NB4 (cell line): Measurements from ENCODE around the gene C6orf62.
A peak's percentile ranks its signal among the peaks of the same experiment; 100 is the strongest.

ENCODE experiments used
- DNase-seq: peaks from one replicate; pipeline ENCODE4 v3.0.0; 2010; ENCODE audit warnings: low read depth
- H3K4me3 ChIP-seq: one replicate; pipeline ENCODE4 v1.5.1; 2011; ENCODE audit warnings: mild to moderate bottlenecking, low read depth, low read length, moderate library complexity
- CTCF ChIP-seq: IDR thresholded peaks from one replicate; pipeline ENCODE4 v1.5.1; 2012; ENCODE audit warnings: low read depth, low read length
- MYC ChIP-seq: IDR thresholded peaks from 2 replicates; pipeline ENCODE4 v1.6.1; 2011; ENCODE audit warnings: low read depth, low read length
- POLR2A ChIP-seq: IDR thresholded peaks from 2 replicates; pipeline ENCODE4 v1.6.1; 2011; ENCODE audit warnings: mild to moderate bottlenecking; ENCODE audit not compliant: insufficient read length; ENCODE audit errors: extremely low read depth
- TF ChIP-seq, protein P1 (sequence below): IDR thresholded peaks from 2 replicates; pipeline ENCODE4 v1.6.1; 2011; ENCODE audit warnings: low read depth, low read length

C6orf62 gene

GRCh38 chr6:24668997-24669361 lies 50.0 kb downstream of the C6orf62 start:
- TF ChIP-seq POLR2A: no peak
- no peak for TF ChIP-seq MYC
- TF ChIP-seq, protein P1, sequence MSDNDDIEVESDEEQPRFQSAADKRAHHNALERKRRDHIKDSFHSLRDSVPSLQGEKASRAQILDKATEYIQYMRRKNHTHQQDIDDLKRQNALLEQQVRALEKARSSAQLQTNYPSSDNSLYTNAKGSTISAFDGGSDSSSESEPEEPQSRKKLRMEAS: no peak
- no peak for TF ChIP-seq CTCF
- DNase-seq: no peak
- no peak overlapping the region for H3K4me3 ChIP-seq

DNA sequence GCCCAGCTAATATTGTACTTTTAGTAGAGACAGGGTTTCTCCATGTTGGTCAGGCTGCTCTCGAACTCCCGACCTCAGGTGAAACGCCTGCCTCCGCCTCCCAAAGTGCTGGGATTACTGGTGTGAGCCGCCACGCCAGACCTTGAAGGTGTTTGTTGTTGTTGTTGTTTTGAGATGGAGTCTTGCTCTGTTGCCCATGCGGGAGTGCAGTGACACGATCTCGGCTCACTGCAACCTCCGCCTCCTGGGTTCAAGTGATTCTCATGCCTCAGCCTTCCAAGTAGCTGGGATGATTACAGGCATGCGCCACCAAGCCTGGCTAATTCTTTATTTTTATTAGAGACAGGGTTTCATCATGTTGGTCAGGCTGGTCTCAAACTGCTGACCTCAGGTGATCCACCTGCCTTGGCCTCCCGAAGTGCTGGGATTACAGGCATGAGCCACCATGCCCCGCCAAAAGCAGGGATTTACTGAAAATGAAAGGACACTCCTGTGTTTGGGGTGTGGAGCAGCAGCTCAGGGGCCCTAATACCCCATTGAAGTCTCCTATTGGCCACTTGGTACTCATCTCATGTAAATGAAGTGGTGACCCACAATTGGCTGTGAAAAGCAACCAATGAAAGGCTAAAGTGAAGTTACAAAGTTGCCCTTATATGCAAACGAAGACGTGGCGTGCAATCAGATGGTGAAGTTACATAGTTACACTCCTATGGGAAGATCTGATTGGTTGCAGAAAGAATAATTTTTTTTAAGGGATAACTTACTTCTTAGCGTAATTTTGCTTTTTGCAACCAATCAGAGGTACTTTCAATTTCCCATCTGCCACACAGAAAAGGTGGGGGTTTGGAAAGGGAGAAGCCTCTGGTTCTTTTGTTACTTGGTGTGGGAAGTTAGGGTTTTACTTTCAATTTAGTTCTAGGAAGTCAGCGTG lies 50.6 kb downstream of the C6orf62 start:
- H3K4me3 ChIP-seq: peak overlapping the region; percentile 87
- peak; percentile 34 for DNase-seq

DNA sequence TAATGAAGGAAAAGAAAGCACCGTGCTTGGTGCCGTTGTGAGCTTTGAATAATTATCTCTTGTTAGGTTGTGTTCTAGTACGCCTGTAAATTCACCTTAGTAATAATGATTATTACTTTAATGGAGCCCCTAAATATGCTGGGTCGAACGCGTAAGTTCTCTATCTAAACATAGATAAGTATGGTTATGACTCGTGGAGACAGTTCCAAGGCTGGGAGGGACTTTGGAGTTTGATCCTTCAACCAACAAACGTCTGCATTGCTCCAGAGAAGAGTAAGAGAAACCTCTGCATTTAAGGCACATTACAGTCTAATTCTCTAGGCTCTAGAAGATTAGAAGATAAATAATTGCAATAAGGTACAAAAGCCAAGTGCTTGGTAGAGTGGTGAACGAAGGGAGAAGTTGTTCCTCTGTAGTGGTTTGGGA lies 51.6 kb downstream of the C6orf62 start:
- TF ChIP-seq POLR2A: no peak
- TF ChIP-seq MYC: no peak
- H3K4me3 ChIP-seq: peak overlapping the region; percentile 87
- DNase-seq: peak; percentile 67

DNA sequence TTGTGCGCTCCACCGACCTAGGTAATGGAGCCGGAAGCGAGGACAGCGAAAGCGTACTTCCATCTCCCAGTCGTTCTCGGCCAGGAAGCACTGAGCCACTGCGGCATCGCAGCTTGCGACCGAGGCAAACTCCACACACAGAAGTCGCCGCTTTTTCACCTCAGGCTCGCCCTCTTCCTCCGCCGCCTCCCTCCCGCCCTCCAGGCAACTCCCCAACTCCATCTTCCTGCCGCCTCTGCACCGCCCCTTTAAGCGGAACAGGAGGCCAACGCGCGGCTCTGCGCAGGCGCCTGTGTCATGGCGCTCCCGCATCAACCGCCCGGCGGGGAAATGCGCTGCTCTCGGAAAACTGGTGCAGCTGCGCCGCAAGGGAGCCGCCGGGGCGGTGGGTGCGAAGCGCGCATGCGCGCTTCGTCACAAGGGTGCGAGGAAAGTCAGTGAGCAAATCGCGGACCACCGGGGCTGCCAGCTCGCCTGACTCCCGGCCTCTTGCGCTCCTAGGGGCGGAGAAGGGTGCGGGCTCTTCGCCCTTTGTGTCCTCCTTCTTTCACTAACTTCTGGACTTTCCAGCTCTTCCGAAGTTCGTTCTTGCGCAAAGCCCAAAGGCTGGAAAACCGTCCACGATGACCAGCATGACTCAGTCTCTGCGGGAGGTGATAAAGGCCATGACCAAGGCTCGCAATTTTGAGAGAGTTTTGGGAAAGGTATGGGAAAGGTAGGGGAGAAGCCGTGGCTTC lies 52.1 kb downstream of the C6orf62 start, which contains the start of the genes ACOT13 and TDP2:
Gene ACOT13, plus strand, starts transcription at position 437 of the 737 bp plus-strand sequence. Its CDS starts 187 bp downstream, at position 624.
Gene TDP2, minus strand, starts transcription at position 259 of the 737 bp plus-strand sequence. Its CDS starts 37 bp downstream, at position 222.
- peak within 1 kb of the TSS; percentile 99 for H3K4me3 ChIP-seq
- TF ChIP-seq POLR2A (peak; percentile 74), CTCF (peak; percentile 38), MYC (peak; percentile 76; the same call in 1 of the 2 replicates)
- TF ChIP-seq, protein P1: peak; percentile 81
- DNase-seq: peak; percentile 98

GRCh38 chr6:24666097-24666640 lies 52.8 kb downstream of the C6orf62 start:
- H3K4me3 ChIP-seq: peak overlapping the region; percentile 99
- DNase-seq: peak; percentile 62
- no peak for TF ChIP-seq POLR2A
- TF ChIP-seq, protein P1: no peak
- TF ChIP-seq CTCF: no peak
- TF ChIP-seq MYC: no peak

DNA sequence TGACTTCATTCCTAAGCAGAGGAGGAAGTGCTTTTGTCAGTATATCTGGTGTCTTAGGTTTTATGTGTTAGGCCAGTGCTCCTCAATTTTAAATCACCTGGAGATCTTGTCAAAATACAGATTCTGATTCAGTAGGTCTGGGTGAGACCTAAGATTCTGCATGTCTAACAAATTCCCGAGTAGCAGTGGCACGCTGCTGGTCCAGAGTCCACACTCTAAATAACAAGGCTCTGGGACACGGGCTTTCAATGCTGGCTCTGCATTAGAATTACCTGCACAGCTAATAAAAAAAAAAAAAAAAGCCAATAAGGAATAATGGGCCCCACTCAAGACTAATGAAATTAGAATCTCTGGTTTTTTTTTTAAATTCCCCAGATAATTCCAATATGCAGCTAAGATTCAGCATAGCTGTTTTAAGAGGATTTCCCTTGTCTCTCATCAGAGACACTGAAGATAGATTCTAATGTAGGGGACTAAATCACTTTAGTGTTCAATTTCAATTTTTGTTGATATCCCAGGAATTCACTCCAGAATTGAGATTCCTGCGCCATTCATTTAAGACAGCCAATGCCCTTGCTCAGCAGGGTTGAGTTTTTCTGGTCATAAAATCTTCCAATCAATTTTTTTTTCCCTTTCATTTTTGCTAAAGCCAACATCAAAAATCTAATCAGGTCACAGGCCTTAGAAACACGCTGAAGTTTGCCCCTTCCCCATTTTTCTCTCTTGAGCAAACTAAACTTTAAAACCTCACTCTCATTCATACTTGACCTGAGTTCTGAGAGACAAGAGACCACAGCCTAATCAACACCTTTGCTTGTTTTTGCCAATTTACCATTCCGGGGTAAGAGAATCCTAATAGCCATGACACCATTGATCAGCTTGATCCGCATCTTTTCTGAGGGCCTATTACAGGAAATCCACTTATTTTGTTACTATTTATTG lies 54.6 kb downstream of the C6orf62 start:
- peak overlapping the region; percentile 99 for H3K4me3 ChIP-seq
- TF ChIP-seq POLR2A (no peak), MYC (no peak)
- TF ChIP-seq, protein P1: no peak
- DNase-seq: no peak
